Choroid plexus epithelial cell (primary cell): ENCODE measurements around the gene BMP8B.

Source experiments
- DNase-seq: peaks from one replicate; pipeline ENCODE4 v3.0.0-alpha.2; 2010; ENCODE audit warnings: low read depth
- H3K4me3 ChIP-seq: 2 replicates; pipeline ENCODE4 v1.5.1; 2011; ENCODE audit warnings: low read depth, mild to moderate bottlenecking, control low read depth, low read length, moderate library complexity
- TF ChIP-seq, protein P1 (sequence below): conservative IDR thresholded peaks from 2 replicates; pipeline ENCODE4 v1.5.1; 2011; ENCODE audit warnings: low read depth, mild to moderate bottlenecking, control low read depth, inconsistent platforms, low read length, moderate library complexity

BMP8B gene

DNA sequence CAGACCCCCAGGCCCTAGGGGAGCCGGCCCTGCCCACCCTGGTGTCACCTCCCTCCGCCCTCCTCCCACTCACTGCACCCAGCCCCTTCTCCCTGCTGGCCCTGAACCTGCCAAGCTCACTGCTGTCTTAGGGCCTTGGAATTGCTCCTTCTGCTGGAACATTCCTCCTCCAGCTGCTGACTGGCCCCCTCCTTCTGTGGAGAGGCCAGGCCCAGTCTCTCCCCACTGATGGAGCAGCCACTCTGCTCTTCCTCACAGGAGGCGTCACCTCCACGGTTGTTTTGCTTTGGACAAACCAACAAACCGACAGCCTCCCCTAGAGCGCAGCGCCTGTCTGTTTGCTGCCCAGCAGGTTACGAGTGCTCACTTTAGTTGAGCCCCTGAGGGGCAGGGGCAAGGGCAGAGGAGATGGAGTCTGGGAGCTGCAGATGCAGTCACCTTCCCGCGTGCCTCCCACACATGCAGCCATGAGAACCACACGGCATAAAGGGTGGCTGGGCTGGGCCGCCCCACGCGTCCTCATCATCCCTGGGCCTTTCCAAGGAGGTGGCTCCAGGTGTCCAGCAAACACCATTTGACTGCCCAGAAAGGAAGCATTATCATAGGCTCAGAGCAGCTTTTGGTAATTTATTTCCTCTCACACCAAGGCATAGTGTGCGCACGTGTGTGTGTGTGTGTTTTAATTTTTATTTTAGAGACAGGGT is 27.0 kb downstream of the BMP8B start:
- TF ChIP-seq, protein P1, sequence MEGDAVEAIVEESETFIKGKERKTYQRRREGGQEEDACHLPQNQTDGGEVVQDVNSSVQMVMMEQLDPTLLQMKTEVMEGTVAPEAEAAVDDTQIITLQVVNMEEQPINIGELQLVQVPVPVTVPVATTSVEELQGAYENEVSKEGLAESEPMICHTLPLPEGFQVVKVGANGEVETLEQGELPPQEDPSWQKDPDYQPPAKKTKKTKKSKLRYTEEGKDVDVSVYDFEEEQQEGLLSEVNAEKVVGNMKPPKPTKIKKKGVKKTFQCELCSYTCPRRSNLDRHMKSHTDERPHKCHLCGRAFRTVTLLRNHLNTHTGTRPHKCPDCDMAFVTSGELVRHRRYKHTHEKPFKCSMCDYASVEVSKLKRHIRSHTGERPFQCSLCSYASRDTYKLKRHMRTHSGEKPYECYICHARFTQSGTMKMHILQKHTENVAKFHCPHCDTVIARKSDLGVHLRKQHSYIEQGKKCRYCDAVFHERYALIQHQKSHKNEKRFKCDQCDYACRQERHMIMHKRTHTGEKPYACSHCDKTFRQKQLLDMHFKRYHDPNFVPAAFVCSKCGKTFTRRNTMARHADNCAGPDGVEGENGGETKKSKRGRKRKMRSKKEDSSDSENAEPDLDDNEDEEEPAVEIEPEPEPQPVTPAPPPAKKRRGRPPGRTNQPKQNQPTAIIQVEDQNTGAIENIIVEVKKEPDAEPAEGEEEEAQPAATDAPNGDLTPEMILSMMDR: no peak
- H3K4me3 ChIP-seq: no peak overlapping the region
- peak; percentile 11 for DNase-seq

DNA sequence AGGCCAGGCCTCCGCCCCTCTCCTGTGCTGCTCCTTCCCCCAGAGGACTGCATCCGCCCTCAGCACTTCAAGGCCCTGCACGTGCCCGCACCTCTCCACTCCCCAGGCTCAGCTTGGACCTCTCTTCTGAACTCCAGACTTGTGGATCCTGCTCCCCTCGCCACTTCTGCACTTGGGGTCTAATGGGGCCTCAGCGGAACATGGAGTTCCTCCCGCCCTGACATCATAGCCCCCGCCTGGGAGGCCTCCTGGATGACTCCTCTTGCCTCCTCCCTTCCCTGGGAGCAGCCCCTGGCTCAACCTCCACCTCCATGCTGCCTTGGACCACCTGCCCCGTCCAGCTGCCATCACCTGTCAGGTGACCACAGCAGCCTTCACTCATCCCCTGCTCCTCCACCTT is 27.6 kb downstream of the BMP8B start:
- DNase-seq: no peak
- TF ChIP-seq, protein P1: no peak
- H3K4me3 ChIP-seq: no peak overlapping the region

DNA sequence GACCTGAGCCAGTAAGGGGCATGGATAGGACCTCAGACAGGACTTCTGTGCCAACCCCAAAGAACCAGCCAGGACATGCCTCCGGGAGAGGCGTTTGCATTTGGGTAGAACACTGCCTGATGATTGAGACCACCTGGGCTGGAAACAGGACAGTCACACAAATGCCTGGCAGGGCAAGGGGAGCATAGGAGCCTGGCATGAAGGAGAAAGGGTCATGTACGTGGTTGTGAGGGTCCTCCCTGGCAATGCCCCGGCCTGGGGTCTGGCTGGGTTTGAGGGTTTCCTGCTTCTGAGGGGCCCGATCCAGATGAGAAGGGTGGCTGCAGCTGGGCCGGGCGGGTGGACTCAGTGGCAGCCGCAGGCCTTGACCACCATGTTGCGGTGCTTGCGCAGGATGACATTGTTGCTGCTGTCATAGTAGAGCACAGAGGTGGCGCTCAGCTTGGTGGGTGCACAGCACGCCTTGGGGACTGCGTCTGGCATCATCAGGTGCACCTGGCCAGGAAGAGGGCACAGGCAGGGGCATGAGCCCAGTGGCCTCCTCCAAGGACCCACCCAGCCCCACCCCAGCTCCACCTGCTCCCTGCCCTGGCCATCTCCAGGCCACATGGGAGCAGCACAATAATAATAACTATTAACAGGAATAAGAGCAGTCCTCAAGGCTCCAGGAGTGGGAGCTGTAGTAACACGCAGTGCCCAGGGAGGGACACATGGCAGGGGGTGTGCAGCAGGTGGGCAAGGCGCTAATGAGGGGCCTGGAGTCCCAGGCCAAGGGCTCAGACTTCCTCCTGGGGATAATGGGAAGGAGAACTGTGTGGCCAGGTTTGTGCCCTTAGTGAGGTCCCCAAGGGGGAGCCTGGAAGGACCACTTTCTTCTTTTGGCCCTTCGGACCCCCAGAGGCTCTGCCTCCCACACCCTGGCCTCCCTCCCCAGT is 28.3 kb downstream of the BMP8B start:
- TF ChIP-seq, protein P1: no peak
- DNase-seq: no peak
- no peak overlapping the region for H3K4me3 ChIP-seq

DNA sequence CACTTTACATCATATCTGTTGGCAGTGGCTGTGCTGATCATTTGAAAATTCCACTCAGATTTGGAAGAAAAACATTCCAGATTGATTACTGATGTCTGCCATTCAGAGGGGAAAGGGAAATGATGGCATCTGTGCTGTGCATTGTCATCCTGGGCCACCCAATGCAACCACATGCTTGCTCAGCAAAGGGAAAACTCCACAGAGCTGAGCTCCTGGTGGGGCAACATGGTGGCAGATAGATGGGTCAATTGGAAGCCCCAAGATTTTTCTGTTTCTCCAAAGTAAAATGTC is 29.3 kb downstream of the BMP8B start:
- H3K4me3 ChIP-seq: no peak overlapping the region
- TF ChIP-seq, protein P1: no peak
- no peak for DNase-seq

DNA sequence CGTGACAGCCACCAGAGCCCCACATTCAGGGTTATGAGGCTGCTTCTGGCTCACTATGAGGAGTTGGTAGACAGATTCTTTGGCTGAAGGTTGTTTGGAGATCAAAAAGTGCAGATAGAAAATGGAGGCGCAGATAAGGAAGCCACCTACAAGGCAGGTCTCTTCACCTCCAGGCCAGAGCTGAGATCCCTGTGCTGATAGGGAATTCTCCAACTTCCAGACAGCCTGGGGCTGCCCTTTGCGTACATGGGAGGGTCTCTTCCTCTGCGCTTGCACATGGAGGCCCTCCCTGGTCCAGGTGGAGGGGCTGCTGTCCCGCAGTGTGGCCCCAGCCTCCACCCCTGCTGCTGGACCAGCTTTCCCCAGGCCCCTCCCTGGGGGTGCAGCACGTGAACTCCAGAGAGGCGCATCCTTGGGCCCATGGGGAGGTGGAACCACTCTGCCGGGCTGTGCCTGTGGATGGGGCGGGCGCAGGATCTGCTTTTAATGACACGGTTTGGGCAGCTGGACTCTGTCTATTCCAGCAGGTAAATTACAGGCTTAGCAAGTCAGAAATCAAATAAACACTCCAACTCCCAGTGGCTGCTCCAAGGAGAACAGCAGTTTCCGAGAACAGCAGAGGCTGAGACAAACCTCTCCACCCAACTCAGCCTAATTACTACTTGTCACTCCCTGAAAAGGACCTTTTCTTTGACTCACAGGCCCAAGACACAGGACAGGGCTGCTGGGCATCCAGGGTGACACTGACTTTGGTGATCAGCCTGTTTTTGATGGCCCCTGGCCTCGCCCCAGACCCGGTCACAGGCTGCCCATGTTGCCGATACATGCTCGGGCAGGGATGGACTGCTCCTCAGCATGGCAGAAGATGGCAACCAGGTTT is 29.9 kb downstream of the BMP8B start:
- no peak overlapping the region for H3K4me3 ChIP-seq
- DNase-seq: no peak
- TF ChIP-seq, protein P1: no peak

DNA sequence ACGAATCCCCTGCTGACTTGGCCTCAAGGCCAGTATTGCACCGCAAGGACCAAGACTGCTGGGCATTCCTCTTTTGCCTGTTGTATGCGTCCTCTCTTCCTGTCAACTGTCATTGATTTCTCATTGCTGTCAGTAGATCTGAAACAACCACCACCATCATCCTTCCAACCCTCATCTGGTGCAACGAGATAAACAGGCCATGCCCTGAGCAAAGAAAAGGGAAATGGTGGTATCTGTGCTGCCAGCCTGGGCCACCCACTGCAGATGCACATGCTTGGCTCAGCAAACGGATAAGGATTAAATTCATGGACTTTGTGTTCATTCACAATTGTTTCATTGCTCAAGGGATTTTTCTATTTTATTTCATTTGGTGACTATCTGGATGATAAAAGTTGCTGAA is 31.2 kb downstream of the BMP8B start:
- no peak for DNase-seq
- H3K4me3 ChIP-seq: no peak overlapping the region
- TF ChIP-seq, protein P1: no peak
